HFFc6 (cell line): ENCODE measurements around the gene BAHCC1. TPM values are rescaled to one million over a fixed set of nuclear protein-coding genes. Genes with fewer than 3 reads are reported as not detected.

Experiments used
- DNase-seq: peaks from one replicate; pipeline ENCODE4 v3.0.0-alpha.2; 2018
- H3K27ac Mint-ChIP-seq: 2 replicates; pipeline ENCODE4 v1.8.0; 2020; ENCODE audit warnings: mild to moderate bottlenecking, mixed read lengths
- H3K27me3 Mint-ChIP-seq: 2 replicates; pipeline ENCODE4 v1.8.0; 2021; ENCODE audit warnings: mild to moderate bottlenecking, moderate library complexity, mixed read lengths; ENCODE audit not compliant: insufficient read depth
- H3K36me3 Mint-ChIP-seq: 2 replicates; pipeline ENCODE4 v1.8.0; 2021; ENCODE audit warnings: low read depth, mixed read lengths
- H3K4me1 Mint-ChIP-seq: 2 replicates; pipeline ENCODE4 v1.8.0; 2020; ENCODE audit warnings: low read depth, mixed read lengths
- H3K4me3 Mint-ChIP-seq: 2 replicates; pipeline ENCODE4 v1.8.0; 2020; ENCODE audit warnings: mild to moderate bottlenecking, moderate library complexity, mixed read lengths
- H3K9me3 Mint-ChIP-seq: 2 replicates; pipeline ENCODE4 v1.8.0; 2020; ENCODE audit warnings: mild to moderate bottlenecking, mixed read lengths
- total RNA-seq, 6 experiments: library from RNA; stranded (reverse); fragmentation: NEBNext Ultra II Directional; extraction: Animal tissue kit (Norgen Biotek cat#: 25700); gene quantifications; 2 replicates in 1 of 6; 3 replicates in 5 of 6; pipeline ENCODE4 v1.2.3, GENCODE V29; 2021
- TF ChIP-seq, protein P1 (sequence below): fragments of 200-600 bp; sonication (generic); IDR thresholded peaks from 2 replicates; pipeline ENCODE4 v1.5.0; 2021; ENCODE audit warnings: antibody characterized with exemption, mild to moderate bottlenecking

Gene BAHCC1
- total RNA-seq, 6 experiments from 2014 or later: 7.3 to 9.7 (median 8.3) TPM

DNA sequence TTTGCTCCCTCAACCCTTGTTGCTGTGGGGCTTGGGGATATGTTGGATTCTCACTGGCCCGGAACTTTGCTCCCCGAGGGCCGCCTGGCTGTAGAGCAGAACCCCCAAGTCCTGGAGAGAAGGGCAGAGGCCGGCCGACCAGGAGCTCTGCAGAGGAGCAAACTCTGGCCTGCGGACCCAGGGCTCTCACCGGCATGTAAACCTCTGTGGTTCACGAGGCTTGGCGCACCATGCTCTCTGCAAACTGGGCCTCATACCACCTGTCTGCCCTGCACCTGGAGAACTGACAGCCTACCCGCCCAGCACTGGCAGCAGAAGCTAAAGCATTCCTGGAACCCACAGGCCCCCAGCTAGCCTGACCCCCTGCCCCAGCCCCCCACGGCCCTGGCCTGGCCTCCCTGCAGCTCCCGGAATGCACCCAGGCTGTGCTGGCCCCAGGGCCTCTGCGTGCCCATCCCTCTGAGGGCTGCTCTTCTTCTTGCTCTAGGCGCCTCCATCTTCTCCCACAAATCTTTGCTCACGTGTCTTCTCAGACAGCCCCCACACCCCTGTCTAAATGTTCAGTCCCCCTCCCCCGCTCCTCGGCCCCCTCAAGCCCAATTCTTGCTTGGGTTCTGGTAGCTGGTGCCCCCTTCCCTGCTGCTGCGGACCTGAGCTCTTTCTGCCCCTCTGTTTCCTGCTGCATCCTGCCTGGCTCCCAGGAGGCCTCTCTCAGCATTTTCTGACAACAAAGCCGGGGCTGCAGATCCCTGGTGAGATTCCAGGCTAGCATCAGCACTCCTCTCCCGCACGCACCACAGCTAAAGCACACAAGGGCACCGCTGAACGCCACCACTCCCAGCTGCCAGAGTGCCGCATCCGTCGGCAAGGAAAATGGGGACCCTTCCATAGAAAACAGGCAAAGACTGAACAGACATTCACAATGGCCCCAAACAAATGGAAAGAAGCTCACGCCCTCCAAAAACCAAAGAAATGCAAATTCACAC is 94.0 kb downstream of the BAHCC1 start:
- TF ChIP-seq, protein P1, sequence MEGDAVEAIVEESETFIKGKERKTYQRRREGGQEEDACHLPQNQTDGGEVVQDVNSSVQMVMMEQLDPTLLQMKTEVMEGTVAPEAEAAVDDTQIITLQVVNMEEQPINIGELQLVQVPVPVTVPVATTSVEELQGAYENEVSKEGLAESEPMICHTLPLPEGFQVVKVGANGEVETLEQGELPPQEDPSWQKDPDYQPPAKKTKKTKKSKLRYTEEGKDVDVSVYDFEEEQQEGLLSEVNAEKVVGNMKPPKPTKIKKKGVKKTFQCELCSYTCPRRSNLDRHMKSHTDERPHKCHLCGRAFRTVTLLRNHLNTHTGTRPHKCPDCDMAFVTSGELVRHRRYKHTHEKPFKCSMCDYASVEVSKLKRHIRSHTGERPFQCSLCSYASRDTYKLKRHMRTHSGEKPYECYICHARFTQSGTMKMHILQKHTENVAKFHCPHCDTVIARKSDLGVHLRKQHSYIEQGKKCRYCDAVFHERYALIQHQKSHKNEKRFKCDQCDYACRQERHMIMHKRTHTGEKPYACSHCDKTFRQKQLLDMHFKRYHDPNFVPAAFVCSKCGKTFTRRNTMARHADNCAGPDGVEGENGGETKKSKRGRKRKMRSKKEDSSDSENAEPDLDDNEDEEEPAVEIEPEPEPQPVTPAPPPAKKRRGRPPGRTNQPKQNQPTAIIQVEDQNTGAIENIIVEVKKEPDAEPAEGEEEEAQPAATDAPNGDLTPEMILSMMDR: no peak
- no peak for DNase-seq
- H3K9me3 Mint-ChIP-seq: no peaks in the 10 kb centered on the region
- no peaks in the 10 kb centered on the region for H3K36me3 Mint-ChIP-seq
- peaks cover 5% of the 10 kb centered on the region; the same call in 1 of the 2 replicates for H3K27me3 Mint-ChIP-seq
- H3K27ac Mint-ChIP-seq: no peak overlapping the region
- H3K4me1 Mint-ChIP-seq: peaks cover 5% of the 10 kb centered on the region; the same call in 1 of the 2 replicates
- H3K4me3 Mint-ChIP-seq: no peak overlapping the region

DNA sequence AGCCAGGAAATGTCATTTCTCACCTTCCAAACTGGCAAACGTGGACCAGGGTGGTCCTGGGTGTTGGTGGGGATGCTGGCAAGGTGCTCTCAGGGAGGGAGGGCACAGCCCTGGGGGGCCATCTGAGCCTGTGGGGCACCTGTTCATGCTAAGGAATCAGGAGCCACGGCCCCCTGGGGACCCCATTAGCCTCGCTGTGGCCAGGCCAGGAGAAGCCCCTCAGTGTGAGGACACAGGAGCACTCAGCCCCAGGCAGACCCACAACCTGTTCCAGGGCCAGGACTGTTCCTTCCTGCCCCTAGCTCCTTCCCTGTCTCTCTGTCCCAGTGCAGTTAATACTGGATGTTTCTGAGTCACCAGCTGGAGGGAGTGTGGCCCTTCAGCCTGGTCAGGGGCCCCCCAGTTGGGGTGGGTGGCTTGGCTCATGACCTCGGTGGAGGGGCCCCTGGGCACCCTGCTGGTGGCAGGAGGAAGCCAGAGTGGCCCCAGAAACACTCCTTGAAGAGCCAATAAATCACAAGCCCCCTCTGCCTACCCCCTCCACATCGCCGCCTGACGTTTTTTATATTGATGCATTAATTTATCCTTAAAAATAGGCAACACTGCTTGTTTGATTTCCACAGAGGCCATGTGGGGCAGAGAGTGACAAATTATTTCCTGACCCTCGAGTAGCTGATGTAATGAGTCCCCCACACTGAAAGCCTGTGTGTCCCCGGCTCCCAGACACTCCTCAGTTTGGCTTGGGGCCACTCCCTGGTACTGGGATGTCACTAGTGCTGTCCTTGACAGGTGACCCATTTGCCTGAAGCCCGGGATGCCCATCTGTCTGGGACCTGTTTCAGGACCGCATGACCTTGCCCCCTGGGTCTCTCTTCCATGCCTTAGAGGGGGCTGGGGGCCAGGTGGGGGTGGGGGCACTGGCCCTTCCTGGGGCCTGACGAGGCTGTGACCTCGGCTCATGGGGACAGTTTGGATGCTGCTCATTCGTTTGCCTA is 95.0 kb downstream of the BAHCC1 start:
- Mint-ChIP-seq H3K9me3 (no peaks in the 10 kb centered on the region), H3K27ac (no peak overlapping the region), H3K4me3 (no peak overlapping the region), H3K27me3 (peaks cover 5% of the 10 kb centered on the region; the same call in 1 of the 2 replicates), H3K36me3 (no peaks in the 10 kb centered on the region), H3K4me1 (peaks cover 5% of the 10 kb centered on the region; the same call in 1 of the 2 replicates)
- TF ChIP-seq, protein P1: no peak
- DNase-seq: no peak

GRCh38 chr17:81491181-81491581 is 95.9 kb downstream of the BAHCC1 start:
- H3K4me3 Mint-ChIP-seq: no peak overlapping the region
- peaks cover 5% of the 10 kb centered on the region; the same call in 1 of the 2 replicates for H3K27me3 Mint-ChIP-seq
- TF ChIP-seq, protein P1: no peak
- H3K36me3 Mint-ChIP-seq: no peaks in the 10 kb centered on the region
- no peak for DNase-seq
- peaks cover 5% of the 10 kb centered on the region; the same call in 1 of the 2 replicates for H3K4me1 Mint-ChIP-seq
- H3K9me3 Mint-ChIP-seq: no peaks in the 10 kb centered on the region
- H3K27ac Mint-ChIP-seq: no peak overlapping the region

- no peak overlapping the region for H3K4me3 Mint-ChIP-seq
- H3K36me3 Mint-ChIP-seq: no peaks in the 10 kb centered on the region
- no peaks in the 10 kb centered on the region for H3K9me3 Mint-ChIP-seq
- H3K4me1 Mint-ChIP-seq: peaks cover 5% of the 10 kb centered on the region; the same call in 1 of the 2 replicates
- TF ChIP-seq, protein P1: no peak
- H3K27ac Mint-ChIP-seq: no peak overlapping the region
- DNase-seq: no peak
- H3K27me3 Mint-ChIP-seq: peaks cover 5% of the 10 kb centered on the region; the same call in 1 of the 2 replicates
Measured at GRCh38 chr17:81491761-81492160, 96.5 kb downstream of the BAHCC1 start.

- TF ChIP-seq, protein P1: no peak
- Mint-ChIP-seq H3K36me3 (no peaks in the 10 kb centered on the region), H3K27me3 (peaks cover 5% of the 10 kb centered on the region; the same call in 1 of the 2 replicates), H3K27ac (no peak overlapping the region), H3K4me1 (peaks cover 5% of the 10 kb centered on the region; the same call in 1 of the 2 replicates), H3K4me3 (no peak overlapping the region), H3K9me3 (no peaks in the 10 kb centered on the region)
- no peak for DNase-seq
Measured at GRCh38 chr17:81492202-81492601, 96.9 kb downstream of the BAHCC1 start.
